ENCODE results near the gene SCNN1B. TPM values are rescaled to one million over a fixed set of nuclear protein-coding genes. Genes with fewer than 3 reads are reported as not detected.
"Not testable (repeated sequence)": the region's sequence is repeated elsewhere in the genome, so short reads cannot be mapped to it uniquely, and the experiment has no call there.

The SCNN1B gene
- total RNA-seq, 3 donors from 2014 or later: not detected

DNA sequence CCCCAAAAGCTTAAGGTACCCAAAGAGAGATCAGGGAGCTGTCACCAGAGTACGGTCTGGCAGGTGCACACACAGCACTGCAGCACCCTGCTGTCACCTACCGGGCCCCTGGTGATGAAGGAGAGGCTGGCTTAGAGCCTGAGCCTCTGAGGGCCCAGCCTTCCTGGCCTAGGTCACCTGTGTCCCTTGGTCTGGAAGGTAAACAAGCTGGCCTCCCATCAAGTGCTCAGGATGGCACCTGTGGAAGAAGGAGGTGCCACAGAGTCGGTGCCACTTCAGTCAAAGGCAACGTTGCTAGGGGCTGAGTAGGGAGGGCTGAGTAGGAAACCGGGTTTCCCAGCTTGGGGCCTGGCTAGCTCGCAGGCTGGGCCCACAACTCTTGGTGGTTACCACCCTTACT is 80.2 kb downstream of the SCNN1B start:
- DNase-seq (no peak), ATAC-seq (no peak)
- Mint-ChIP-seq H3K27me3 (ENCODE audit: low read depth) (peaks cover 6% of the 10 kb centered on the region), H3K4me1 (ENCODE audit: low read depth) (no peaks in the 10 kb centered on the region), H3K4me3 (no peak overlapping the region), H3K9me3 (no peaks in the 10 kb centered on the region), H3K36me3 (ENCODE audit: insufficient read depth) (no peaks in the 10 kb centered on the region)

DNA sequence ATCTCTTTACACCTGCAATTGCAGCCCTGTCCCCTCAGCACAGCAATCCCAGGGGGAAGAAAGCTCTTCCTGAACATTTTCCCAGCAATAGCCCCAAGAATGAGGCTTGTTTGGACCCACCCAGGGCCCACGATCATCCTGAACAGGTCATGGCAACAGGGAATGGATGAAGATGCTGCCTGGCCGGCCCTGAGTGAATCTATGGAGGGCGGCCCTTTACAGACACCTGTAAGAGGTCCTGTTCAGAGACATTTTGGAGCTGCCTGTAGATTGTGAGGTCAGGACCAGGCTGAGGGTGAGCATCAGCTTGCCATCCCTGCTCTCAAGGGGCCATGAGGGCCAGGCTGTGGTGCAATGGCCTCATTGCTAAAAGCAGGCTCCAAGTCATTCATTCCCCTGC is 81.8 kb downstream of the SCNN1B start:
- Mint-ChIP-seq H3K9me3 (no peaks in the 10 kb centered on the region), H3K4me1 (ENCODE audit: low read depth) (no peaks in the 10 kb centered on the region), H3K27me3 (ENCODE audit: low read depth) (peaks cover 3% of the 10 kb centered on the region), H3K4me3 (no peak overlapping the region), H3K36me3 (ENCODE audit: insufficient read depth) (peaks cover 6% of the 10 kb centered on the region)
- no peak for DNase-seq
- no peak for ATAC-seq

DNA sequence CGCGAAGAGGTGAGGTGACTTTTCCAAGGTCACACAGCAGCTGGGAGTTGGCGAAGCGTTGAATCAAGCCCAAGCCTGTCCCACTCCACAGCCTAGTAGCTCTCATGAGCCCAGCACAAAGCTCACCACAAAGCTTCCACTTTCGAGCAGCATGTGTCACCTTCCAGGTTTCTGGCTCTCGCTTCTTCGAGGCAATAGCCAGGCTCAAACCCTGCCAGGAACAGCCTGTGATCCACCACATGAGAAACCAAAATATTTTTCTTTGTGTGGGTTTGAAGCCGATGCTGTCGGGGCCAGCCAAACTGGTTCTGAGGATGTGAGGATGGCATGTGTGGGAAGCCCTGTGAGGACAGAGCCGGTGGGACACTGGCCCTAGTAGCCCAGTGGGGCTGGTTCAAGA is 82.8 kb downstream of the SCNN1B start:
- DNase-seq: no peak
- H3K36me3 Mint-ChIP-seq (ENCODE audit: insufficient read depth): peaks cover 13% of the 10 kb centered on the region
- no peak overlapping the region for H3K4me3 Mint-ChIP-seq
- no peaks in the 10 kb centered on the region for H3K27me3 Mint-ChIP-seq (ENCODE audit: low read depth)
- ATAC-seq: no peak
- no peaks in the 10 kb centered on the region for H3K9me3 Mint-ChIP-seq
- H3K4me1 Mint-ChIP-seq (ENCODE audit: low read depth): no peaks in the 10 kb centered on the region

DNA sequence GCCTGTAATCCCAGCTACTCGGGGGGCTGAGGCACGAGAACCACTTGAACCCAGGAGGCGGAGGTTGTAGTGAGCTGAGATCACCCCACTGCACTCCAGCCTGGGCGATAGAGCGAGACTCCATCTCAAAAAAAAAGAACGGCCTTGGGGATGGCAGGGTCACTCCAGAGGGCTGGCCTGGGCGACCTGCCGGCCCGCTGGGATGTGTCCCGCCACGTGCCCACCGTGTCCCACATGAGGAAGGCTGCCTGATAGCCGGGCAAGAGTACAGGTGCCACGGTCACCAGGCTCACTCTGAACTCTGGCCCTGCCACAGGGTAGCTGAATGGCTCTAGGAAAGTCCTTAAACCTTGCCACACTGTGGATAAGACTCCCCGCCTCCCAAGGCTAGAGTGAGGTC is 83.3 kb downstream of the SCNN1B start:
- no peaks in the 10 kb centered on the region for H3K27me3 Mint-ChIP-seq (ENCODE audit: low read depth)
- ATAC-seq (no peak), DNase-seq (no peak)
- H3K36me3 Mint-ChIP-seq (ENCODE audit: insufficient read depth): peaks cover 15% of the 10 kb centered on the region
- no peak overlapping the region for H3K4me3 Mint-ChIP-seq
- H3K9me3 Mint-ChIP-seq: no peaks in the 10 kb centered on the region
- no peaks in the 10 kb centered on the region for H3K4me1 Mint-ChIP-seq (ENCODE audit: low read depth)

DNA sequence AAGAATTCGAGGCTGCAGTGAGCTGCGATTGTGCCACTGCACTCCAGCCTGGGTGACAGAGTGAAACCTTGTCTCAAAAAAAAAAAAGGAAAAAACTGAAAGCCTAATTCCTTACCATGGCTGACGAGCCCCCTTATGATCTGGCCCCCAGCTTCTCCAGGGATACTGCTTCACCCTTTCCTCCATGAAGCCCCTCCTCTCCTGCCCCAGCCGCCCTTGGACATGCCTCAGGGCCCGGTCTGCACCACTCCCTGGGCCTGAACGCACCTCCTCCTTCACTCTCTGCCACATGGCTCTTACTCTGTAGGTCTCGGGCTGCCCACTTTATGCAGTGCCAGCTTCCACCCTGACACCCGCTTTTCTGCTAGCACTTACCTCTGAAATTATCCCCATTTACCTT is 85.6 kb downstream of the SCNN1B start:
- ATAC-seq (no peak), DNase-seq (no peak)
- H3K27me3 Mint-ChIP-seq (ENCODE audit: low read depth): no peaks in the 10 kb centered on the region
- H3K9me3 Mint-ChIP-seq: no peaks in the 10 kb centered on the region
- H3K4me3 Mint-ChIP-seq: no peak overlapping the region
- H3K36me3 Mint-ChIP-seq (ENCODE audit: insufficient read depth): peaks cover 20% of the 10 kb centered on the region
- H3K4me1 Mint-ChIP-seq (ENCODE audit: low read depth): no peaks in the 10 kb centered on the region

DNA sequence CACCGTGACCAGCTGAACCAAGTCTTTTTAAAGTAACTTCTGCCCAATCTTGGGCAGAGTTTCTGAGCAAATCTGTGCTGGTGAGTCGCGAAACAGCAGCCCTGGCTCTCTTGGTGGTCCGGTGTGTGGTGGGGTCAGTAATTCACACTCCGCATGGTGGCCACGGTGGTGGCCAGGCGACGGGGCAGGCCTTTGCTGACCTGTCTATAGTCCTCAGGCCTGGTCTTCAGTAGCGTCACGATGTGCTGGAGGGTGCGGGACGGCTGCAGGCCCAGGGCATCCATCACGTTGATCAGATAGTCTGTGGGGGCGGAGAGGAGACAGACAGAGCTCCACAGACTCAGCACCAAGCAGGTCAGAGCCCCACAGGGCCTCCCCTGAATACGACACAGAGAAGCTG is 86.7 kb downstream of the SCNN1B start:
- DNase-seq: no peak
- H3K36me3 Mint-ChIP-seq (ENCODE audit: insufficient read depth): peaks cover 25% of the 10 kb centered on the region
- no peaks in the 10 kb centered on the region for H3K9me3 Mint-ChIP-seq
- no peaks in the 10 kb centered on the region for H3K27me3 Mint-ChIP-seq (ENCODE audit: low read depth)
- no peaks in the 10 kb centered on the region for H3K4me1 Mint-ChIP-seq (ENCODE audit: low read depth)
- no peak overlapping the region for H3K4me3 Mint-ChIP-seq
- no peak for ATAC-seq

DNA sequence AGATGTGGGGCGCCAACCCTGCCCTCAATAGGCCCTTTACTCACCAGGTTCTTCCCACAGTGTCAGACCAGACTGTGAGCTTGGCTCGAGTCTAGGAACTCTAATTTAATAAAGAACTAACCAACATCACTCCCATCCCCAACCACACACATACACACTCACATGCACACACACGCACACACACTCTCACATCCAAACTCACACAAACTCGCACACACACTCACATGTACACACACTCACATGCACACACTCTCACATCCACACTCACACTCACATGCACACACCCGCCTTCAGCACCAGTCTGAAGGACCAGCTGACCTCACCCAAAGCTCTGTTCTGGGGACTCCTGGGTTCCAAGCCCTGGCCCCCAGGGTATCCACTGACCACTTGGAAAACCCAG is 87.1 kb downstream of the SCNN1B start:
- no peaks in the 10 kb centered on the region for H3K9me3 Mint-ChIP-seq
- H3K27me3 Mint-ChIP-seq (ENCODE audit: low read depth): no peaks in the 10 kb centered on the region
- no peak for ATAC-seq
- no peaks in the 10 kb centered on the region for H3K4me1 Mint-ChIP-seq (ENCODE audit: low read depth)
- H3K36me3 Mint-ChIP-seq (ENCODE audit: insufficient read depth): peaks cover 25% of the 10 kb centered on the region
- no peak for DNase-seq
- no peak overlapping the region for H3K4me3 Mint-ChIP-seq

DNA sequence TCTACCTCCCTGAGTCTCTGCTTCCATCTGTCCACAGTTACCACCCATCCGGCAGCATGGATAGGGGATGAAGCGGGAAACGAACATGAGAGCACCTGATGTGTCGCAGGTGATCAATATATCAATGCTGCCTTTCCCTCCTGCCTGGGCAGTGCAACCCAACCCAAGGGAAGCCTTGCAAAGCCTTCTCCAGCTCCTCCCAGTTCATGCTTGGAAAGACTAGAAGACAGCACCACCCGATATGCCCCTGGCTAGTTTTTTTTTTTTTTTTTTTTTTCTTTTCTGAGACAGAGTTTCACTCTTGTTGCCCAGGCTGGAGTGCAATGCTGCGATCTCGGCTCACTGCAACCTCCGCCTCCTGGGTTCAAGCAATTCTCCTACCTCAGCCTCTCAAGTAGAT is 87.8 kb downstream of the SCNN1B start:
- H3K4me1 Mint-ChIP-seq (ENCODE audit: low read depth); H3K27me3 Mint-ChIP-seq (ENCODE audit: low read depth); DNase-seq; ATAC-seq; H3K4me3 Mint-ChIP-seq; H3K9me3 Mint-ChIP-seq: not testable (repeated sequence)
- H3K36me3 Mint-ChIP-seq (ENCODE audit: insufficient read depth): peaks cover 29% of the 10 kb centered on the region

DNA sequence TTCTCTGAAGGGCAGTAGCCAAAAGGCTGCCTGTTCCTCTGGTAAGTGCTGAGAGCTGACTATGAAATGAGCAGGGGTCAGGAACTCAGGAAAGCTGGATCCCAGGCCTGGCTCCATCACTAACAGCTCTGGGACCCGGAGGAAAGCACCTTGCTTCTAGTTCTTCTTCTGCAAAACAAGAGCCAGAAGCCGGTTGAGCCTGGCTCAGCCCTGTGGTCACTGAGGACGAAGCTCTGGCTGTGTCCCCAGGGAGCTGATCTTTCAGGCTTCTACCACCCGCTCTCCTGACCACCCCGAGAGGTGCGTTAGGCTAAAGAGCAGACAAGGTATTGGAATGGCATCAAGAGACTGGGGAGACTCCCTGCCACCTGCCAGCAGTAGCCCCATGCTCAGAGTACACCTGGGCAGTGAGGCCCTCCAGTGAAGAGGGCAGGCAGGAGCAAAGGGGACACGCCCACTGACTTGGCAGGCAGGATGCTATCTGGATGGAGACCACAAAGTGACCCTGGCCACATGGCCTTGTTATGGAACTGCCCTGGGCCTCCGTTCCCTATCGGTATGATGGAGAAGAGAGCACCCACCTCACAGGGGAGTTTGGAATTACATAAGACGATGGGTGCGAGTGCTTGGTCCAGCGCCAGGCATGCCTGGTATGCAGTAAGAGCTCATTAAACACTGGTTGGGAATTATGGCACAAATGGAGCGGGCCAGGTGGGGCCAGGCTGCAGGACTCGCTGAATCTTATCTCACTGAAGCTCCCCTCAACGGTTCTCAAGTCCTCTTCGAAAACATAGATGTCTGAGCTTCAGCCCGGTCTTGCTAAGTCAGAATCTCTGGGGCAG is 89.5 kb downstream of the SCNN1B start:
- H3K36me3 Mint-ChIP-seq (ENCODE audit: insufficient read depth): peaks cover 31% of the 10 kb centered on the region
- H3K4me1 Mint-ChIP-seq (ENCODE audit: low read depth): no peaks in the 10 kb centered on the region
- no peak for ATAC-seq
- no peaks in the 10 kb centered on the region for H3K27me3 Mint-ChIP-seq (ENCODE audit: low read depth)
- no peak for DNase-seq
- H3K9me3 Mint-ChIP-seq: no peaks in the 10 kb centered on the region
- no peak overlapping the region for H3K4me3 Mint-ChIP-seq

DNA sequence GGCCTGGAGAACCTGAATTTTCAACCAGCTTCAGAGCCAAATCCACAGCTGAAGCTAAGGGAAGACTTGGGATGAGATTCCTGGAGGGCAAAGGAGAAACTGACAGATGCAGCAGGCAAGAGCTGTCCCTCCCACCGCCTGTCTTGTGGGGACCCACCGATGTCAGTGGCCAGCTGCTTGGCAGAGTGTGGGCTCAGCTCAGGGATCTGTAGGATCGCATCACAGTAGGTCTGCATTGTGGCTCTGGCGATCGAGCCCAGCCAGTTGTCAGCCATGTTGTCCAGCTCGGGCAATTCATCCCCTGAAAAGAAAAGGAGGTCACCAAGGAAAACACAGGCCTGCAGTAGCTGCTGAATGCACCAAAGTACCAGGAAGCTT is 90.1 kb downstream of the SCNN1B start:
- DNase-seq: no peak
- Mint-ChIP-seq H3K36me3 (ENCODE audit: insufficient read depth) (peaks cover 34% of the 10 kb centered on the region), H3K27me3 (ENCODE audit: low read depth) (no peaks in the 10 kb centered on the region), H3K4me1 (ENCODE audit: low read depth) (no peaks in the 10 kb centered on the region), H3K4me3 (no peak overlapping the region), H3K9me3 (no peaks in the 10 kb centered on the region)
- ATAC-seq: no peak

DNA sequence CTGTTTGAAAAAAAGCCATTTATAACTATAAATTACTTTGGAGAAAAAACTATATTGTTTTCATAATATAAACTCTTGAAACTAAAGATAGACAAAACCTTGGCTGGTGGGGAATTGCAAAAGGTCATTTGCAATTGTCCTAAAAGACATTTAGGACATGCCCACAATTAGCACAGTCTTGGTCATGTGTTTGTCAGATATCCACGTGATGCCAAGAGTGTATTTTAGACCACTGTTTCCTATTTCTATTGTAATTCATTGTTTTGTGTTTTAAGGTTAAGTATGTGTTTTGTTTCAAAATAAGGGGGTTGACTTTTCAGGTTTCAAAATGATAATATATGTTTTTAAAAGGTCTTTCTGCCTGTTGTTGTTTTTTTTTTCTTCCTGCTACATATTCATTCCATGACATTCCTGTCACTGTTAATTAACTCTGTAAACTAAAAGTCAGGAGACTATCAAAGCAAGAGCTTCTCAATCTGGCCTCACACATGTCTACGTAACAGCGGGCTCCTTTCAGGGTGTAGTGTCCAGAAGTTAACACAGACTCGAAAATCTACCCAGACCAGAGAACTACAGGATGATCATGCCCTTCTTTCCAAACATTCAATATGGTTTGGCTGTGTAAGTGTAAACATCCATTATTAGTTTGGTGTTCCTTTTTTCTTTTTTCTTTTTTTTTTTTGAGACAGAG is 92.2 kb downstream of the SCNN1B start:
- Mint-ChIP-seq H3K4me1 (ENCODE audit: low read depth) (no peaks in the 10 kb centered on the region), H3K4me3 (no peak overlapping the region), H3K27me3 (ENCODE audit: low read depth) (no peaks in the 10 kb centered on the region), H3K9me3 (no peaks in the 10 kb centered on the region), H3K36me3 (ENCODE audit: insufficient read depth) (peaks cover 38% of the 10 kb centered on the region)
- no peak for ATAC-seq
- DNase-seq: no peak

DNA sequence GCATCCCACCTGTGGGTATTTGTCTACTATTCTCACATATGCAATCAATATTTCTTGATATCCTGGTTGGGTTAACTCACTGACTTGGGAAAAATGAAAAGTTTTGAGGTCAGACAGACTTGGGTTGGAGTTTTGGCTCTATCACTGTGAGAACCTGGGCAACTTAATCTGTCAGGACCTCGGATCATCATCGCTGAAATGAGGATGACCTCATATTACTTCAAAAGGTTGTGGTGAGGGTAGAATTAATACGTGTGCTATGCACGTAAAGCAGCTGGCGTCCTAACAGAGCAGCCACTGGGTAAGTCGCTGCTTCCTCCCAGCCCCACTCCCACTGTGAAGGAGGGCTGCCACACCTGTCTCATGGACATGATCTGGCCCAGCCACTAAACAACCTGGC is 93.6 kb downstream of the SCNN1B start:
- Mint-ChIP-seq H3K4me1 (ENCODE audit: low read depth) (no peaks in the 10 kb centered on the region), H3K4me3 (no peak overlapping the region), H3K36me3 (ENCODE audit: insufficient read depth) (peaks cover 40% of the 10 kb centered on the region), H3K9me3 (no peaks in the 10 kb centered on the region), H3K27me3 (ENCODE audit: low read depth) (no peaks in the 10 kb centered on the region)
- DNase-seq: no peak
- ATAC-seq: no peak

DNA sequence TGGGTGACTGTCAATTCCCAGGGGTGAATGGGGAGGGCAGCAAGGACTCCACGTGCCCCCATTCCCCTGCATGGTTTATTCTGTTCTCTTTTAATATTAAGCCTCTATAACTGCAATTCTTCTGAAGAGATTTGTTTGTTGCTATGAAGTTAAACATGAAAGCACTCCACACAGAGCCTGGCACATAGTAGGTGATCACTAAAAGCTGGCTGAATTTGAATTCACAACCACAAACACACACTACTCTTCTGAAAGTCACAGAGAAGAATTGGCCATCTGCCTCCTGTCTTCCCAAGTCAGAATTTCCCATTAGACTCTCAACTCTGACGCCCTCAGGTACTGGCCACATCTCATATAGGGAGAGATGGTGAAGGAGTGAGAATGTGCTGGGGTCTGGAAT is 95.4 kb downstream of the SCNN1B start:
- Mint-ChIP-seq H3K36me3 (ENCODE audit: insufficient read depth) (peaks cover 46% of the 10 kb centered on the region), H3K9me3 (no peaks in the 10 kb centered on the region), H3K27me3 (ENCODE audit: low read depth) (no peaks in the 10 kb centered on the region), H3K4me3 (no peak overlapping the region), H3K4me1 (ENCODE audit: low read depth) (no peaks in the 10 kb centered on the region)
- ATAC-seq: no peak
- no peak for DNase-seq

DNA sequence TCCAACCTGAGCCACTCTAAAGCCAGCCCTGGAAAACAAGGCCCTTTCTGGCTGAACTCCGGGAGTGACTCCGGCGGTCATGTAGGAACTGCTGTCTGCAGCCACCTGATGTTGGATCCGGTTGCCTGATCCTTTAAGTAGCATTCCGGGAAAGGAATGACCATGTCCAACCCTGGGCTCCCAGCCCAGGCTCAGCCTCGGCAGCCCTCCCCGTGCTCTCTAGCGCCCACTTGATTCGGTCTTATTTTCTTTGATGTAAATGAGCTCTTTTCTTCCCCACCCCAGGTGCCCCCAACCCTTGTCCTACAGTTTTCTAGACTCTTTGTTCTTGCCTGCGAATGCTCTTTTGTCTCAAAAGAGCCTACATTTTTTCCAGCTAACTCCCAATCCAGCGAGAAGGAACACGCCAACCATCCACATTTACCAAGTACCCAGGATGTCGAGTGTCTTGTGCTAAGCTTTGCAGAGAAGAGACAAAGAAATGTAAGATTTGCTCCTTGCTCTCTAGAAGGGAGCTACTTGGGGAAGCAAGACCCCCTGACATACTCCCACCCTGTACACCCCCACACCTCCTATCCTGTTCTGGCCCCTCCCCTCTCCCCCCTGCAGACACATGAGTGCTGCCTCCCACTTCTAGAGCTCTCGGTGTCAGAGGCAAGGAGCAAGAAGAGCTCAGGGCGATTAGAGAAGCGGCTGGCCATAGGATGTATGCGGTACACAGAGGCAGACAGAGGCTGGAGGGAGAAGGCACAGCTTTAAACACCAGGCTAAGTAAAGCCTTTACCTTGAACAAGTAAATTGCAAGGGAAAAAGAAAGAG is 97.1 kb downstream of the SCNN1B start:
- Mint-ChIP-seq H3K36me3 (ENCODE audit: insufficient read depth) (peaks cover 54% of the 10 kb centered on the region), H3K9me3 (no peaks in the 10 kb centered on the region)

More for the DNA sequence above, 97.1 kb downstream of the SCNN1B start:
- DNase-seq (no peak), ATAC-seq (no peak)
- H3K27me3 Mint-ChIP-seq (ENCODE audit: low read depth): no peaks in the 10 kb centered on the region
- H3K4me1 Mint-ChIP-seq (ENCODE audit: low read depth): no peaks in the 10 kb centered on the region
- H3K4me3 Mint-ChIP-seq: no peak overlapping the region
